Ovary (tissue), 3 donors: ENCODE measurements around the gene CLPSL1.

Experiments
- EP300 ChIP-seq: sonication (generic); formaldehyde crosslinking; IDR thresholded peaks from one replicate; pipeline ENCODE4 v1.6.1; 2017; ENCODE audit warnings: antibody characterized with exemption
- POLR2A ChIP-seq: fragments of 450-650 bp; IDR thresholded peaks from one replicate; pipeline ENCODE4 v1.6.1; 2017; ENCODE audit warnings: antibody characterized with exemption, mild to moderate bottlenecking, moderate library complexity
- TF ChIP-seq, protein P1 (sequence below), 3 donors: fragments of 450-650 bp in 2 of 3; fragments of 200-600 bp in 1 of 3; IDR thresholded peaks; one replicate each; pipeline versions ENCODE4 v1.5.1 to v1.8.0; 2016 to 2022; ENCODE audit warnings: antibody characterized with exemption in 3 of 3, mild to moderate bottlenecking in 1 of 3
- donor health status: DM: no; HTN: no; CAD: no.

DNA sequence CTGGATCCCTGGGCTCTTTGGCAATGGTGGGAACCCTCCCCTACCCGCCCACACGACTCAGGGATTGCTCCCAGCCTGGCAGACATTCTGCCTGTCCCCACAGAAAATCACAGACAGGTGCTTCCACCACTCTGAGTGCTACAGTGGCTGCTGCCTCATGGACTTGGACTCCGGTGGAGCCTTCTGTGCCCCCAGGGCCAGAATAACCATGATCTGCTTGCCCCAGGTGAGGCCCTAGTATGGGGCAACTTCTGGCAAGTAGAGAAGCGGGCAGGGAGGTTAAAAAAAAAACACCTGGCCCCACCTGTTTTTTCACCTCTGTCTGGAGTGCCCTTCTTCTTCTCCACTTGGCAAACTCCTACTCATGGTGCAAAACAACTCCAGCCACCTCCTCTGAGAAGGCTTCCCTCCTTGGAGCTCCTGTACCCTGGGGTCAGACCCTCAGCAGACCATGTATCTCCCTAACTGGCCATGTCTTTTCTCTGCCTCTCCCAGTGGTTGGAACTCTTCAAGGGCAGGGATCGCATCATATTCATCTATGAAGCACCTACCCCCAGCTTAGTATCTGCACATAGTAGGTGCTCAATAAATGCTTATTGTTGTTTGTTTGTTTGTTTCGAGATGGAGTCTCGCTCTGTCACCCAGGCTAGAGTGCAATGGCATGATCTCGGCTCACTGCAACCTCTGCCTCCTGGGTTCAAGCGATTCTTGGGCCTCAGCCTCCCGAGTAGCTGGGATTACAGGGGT is 3.3 kb upstream of the CLPSL1 start:
- TF ChIP-seq, protein P1, sequence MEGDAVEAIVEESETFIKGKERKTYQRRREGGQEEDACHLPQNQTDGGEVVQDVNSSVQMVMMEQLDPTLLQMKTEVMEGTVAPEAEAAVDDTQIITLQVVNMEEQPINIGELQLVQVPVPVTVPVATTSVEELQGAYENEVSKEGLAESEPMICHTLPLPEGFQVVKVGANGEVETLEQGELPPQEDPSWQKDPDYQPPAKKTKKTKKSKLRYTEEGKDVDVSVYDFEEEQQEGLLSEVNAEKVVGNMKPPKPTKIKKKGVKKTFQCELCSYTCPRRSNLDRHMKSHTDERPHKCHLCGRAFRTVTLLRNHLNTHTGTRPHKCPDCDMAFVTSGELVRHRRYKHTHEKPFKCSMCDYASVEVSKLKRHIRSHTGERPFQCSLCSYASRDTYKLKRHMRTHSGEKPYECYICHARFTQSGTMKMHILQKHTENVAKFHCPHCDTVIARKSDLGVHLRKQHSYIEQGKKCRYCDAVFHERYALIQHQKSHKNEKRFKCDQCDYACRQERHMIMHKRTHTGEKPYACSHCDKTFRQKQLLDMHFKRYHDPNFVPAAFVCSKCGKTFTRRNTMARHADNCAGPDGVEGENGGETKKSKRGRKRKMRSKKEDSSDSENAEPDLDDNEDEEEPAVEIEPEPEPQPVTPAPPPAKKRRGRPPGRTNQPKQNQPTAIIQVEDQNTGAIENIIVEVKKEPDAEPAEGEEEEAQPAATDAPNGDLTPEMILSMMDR (IDR thresholded peaks at IDR 0.05) = no peak
- TF ChIP-seq POLR2A = no peak
- TF ChIP-seq EP300 = no peak
